Thyroid gland (tissue), 4 donors: Measurements from ENCODE around the gene HAUS6.

Experiments
- POLR2A ChIP-seq, 2 donors: fragments of 450-650 bp; IDR thresholded peaks; one replicate each; pipeline ENCODE4 v1.6.1; 2017; ENCODE audit warnings: antibody characterized with exemption in 2 of 2, mild to moderate bottlenecking in 2 of 2, moderate library complexity in 1 of 2
- TF ChIP-seq, protein P1 (sequence below), 6 experiments: fragments of 200-600 bp in 3 of 6; fragments of 450-650 bp in 3 of 6; sonication (generic) in 3 of 6; IDR thresholded peaks; one replicate each; pipeline ENCODE4 v1.5.1; 2016 to 2019; ENCODE audit warnings: antibody characterized with exemption in 6 of 6, mild to moderate bottlenecking in 2 of 6, inconsistent platforms in 1 of 6, moderate library complexity in 1 of 6

- no peak for TF ChIP-seq POLR2A (IDR thresholded peaks at IDR 0.05)
- TF ChIP-seq, protein P1, sequence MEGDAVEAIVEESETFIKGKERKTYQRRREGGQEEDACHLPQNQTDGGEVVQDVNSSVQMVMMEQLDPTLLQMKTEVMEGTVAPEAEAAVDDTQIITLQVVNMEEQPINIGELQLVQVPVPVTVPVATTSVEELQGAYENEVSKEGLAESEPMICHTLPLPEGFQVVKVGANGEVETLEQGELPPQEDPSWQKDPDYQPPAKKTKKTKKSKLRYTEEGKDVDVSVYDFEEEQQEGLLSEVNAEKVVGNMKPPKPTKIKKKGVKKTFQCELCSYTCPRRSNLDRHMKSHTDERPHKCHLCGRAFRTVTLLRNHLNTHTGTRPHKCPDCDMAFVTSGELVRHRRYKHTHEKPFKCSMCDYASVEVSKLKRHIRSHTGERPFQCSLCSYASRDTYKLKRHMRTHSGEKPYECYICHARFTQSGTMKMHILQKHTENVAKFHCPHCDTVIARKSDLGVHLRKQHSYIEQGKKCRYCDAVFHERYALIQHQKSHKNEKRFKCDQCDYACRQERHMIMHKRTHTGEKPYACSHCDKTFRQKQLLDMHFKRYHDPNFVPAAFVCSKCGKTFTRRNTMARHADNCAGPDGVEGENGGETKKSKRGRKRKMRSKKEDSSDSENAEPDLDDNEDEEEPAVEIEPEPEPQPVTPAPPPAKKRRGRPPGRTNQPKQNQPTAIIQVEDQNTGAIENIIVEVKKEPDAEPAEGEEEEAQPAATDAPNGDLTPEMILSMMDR (IDR thresholded peaks at IDR 0.05) = no peak
These were observed 69.7 kb downstream of the HAUS6 start, which contains the start of gene SAXO1 for GRCh38 chr9:19033015-19033414.
